Endodermal cell (in vitro differentiated cells): Measurements from ENCODE around the gene RPTOR. TPM values are rescaled to one million over a fixed set of nuclear protein-coding genes. Genes with fewer than 3 reads are reported as not detected.
A peak's percentile ranks its signal among the peaks of the same experiment; 100 is the strongest.

Experiments used
- DNase-seq: peaks from one replicate; pipeline ENCODE4 v3.0.0-alpha.2; 2017
- H3K27ac ChIP-seq: 2 replicates; pipeline ENCODE4 v1.5.1; 2013; ENCODE audit warnings: mild to moderate bottlenecking, low read depth, low read length, moderate library complexity
- H3K27me3 ChIP-seq: 2 replicates; pipeline ENCODE4 v1.6.1; 2013; ENCODE audit warnings: mild to moderate bottlenecking, low read length, moderate library complexity; ENCODE audit not compliant: insufficient read depth, control insufficient read depth, poor library complexity, severe bottlenecking
- H3K36me3 ChIP-seq: 2 replicates; pipeline ENCODE4 v1.7.0; 2013; ENCODE audit warnings: mild to moderate bottlenecking, low read length, moderate library complexity; ENCODE audit not compliant: control insufficient read depth, insufficient read depth
- H3K4me1 ChIP-seq: one replicate; pipeline ENCODE4 v1.7.0; 2013; ENCODE audit warnings: low read length; ENCODE audit not compliant: control insufficient read depth, insufficient read depth
- H3K4me3 ChIP-seq: 2 replicates; pipeline ENCODE4 v1.5.1; 2013; ENCODE audit warnings: mild to moderate bottlenecking, low read length, moderate library complexity
- H3K9ac ChIP-seq: 2 replicates; pipeline ENCODE4 v1.6.1; 2013; ENCODE audit warnings: mild to moderate bottlenecking, low read length, moderate library complexity; ENCODE audit not compliant: poor library complexity, severe bottlenecking; ENCODE audit errors: extremely low read depth
- H3K9me3 ChIP-seq: 2 replicates; pipeline ENCODE4 v1.6.1; 2013; ENCODE audit warnings: mild to moderate bottlenecking, low read length, moderate library complexity; ENCODE audit not compliant: control insufficient read depth
- H3K27ac Mint-ChIP-seq: 2 replicates; pipeline ENCODE4 v1.8.0; 2020; ENCODE audit warnings: mixed read lengths
- H3K27me3 Mint-ChIP-seq: 2 replicates; pipeline ENCODE4 v1.8.0; 2021; ENCODE audit warnings: mild to moderate bottlenecking, mixed read lengths; ENCODE audit not compliant: insufficient read depth
- H3K36me3 Mint-ChIP-seq: 2 replicates; pipeline ENCODE4 v1.8.0; 2020; ENCODE audit warnings: low read depth, mixed read lengths
- H3K4me1 Mint-ChIP-seq: 2 replicates; pipeline ENCODE4 v1.8.0; 2020; ENCODE audit warnings: mixed read lengths
- H3K4me3 Mint-ChIP-seq: 2 replicates; pipeline ENCODE4 v1.8.0; 2020; ENCODE audit warnings: mild to moderate bottlenecking, moderate library complexity, mixed read lengths
- H3K9me3 Mint-ChIP-seq: 2 replicates; pipeline ENCODE4 v1.8.0; 2020; ENCODE audit warnings: mild to moderate bottlenecking, mixed read lengths
- CTCF ChIP-seq: fragments of 200-600 bp; sonication (generic); conservative IDR thresholded peaks from 2 replicates; pipeline ENCODE4 v1.5.0; 2021; ENCODE audit warnings: antibody characterized with exemption, mild to moderate bottlenecking
- WGBS, 2 experiments: methylation state at CpG; one replicate each; pipeline versions ENCODE4 v1.1.5 to v1.1.7; 2013; ENCODE audit warnings: missing lambda C conversion rate in 2 of 2, mixed read lengths in 1 of 2; ENCODE audit not compliant: insufficient coverage in 1 of 2, insufficient read length in 1 of 2; 5-methylcytosine and 5-hydroxymethylcytosine counted together
- total RNA-seq, 2 donors: library from RNA; stranded (reverse); fragmentation: NEBNext Ultra II Directional in 1 of 2; extraction: Animal tissue kit (Norgen Biotek cat#: 25700) in 1 of 2; gene quantifications; 2 replicates in 1 of 2; 3 replicates in 1 of 2; pipeline ENCODE4 v1.2.1, GENCODE V29; 2021

RPTOR gene
- total RNA-seq, 2 donors from 2014 or later, result 45.1 to 53.4 TPM

- Histone ChIP-seq H3K4me1 (no peaks in the 10 kb centered on the region), H3K36me3 (peaks cover 6% of the 10 kb centered on the region), H3K27ac (no peak overlapping the region), H3K27me3 (no peaks in the 10 kb centered on the region), H3K4me3 (no peak overlapping the region), H3K9ac (no peak overlapping the region), H3K9me3 (no peaks in the 10 kb centered on the region)
- Mint-ChIP-seq H3K27me3 (no peaks in the 10 kb centered on the region), H3K4me1 (peaks cover 14% of the 10 kb centered on the region), H3K4me3 (no peak overlapping the region), H3K36me3 (no peaks in the 10 kb centered on the region), H3K27ac (no peak overlapping the region), H3K9me3 (no peaks in the 10 kb centered on the region)
- TF ChIP-seq CTCF, result no peak
- WGBS, 2 experiments, result 91 to 94% methylated on average over 6 to 10 of the region's 10 CpGs
- DNase-seq, result no peak
Measured at GRCh38 chr17:80769516-80769915, 224.9 kb downstream of the RPTOR start.

DNA sequence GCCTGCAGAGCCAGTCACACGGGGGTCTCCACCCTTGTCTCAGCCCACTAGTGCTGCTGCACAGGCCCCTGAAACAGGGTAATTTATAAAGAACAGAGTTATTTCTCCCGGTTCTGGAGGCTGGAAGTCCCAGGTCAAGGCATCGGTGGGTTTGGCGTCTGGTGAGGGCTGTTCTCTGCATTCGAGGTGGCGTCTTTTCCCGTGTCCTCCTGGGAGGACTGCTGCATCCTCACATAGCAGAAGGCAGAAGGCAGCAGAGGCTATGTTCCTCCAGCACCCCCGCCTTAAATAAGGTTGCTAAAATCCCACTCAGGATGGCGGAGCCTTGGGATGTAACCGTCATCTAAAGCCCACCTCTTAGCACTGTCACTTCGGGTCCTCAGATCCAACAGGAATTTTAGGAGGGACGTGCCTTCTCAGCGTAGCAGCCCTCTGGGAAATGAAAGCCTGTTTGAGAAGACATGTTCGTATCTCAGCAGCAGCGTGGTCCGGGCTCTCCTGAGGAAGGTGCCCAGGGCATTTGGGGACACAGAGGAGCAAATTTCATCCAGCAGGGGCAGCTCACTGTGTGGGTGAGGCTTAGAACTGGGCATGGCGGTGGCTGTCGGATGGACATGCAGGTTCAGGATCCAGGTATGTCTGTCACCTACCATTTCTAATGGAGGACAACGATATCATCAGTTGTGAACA, 225.4 kb downstream of the RPTOR start:
- TF ChIP-seq CTCF, result peak; percentile 14
- WGBS, 2 experiments, result 94 to 95% methylated on average over 19 of the region's 19 CpGs
- H3K4me1 Mint-ChIP-seq, result peaks cover 14% of the 10 kb centered on the region
- no peaks in the 10 kb centered on the region for H3K27me3 ChIP-seq
- no peaks in the 10 kb centered on the region for H3K36me3 Mint-ChIP-seq
- H3K9ac ChIP-seq, result no peak overlapping the region
- H3K9me3 Mint-ChIP-seq, result no peaks in the 10 kb centered on the region
- no peaks in the 10 kb centered on the region for H3K4me1 ChIP-seq
- H3K27me3 Mint-ChIP-seq, result no peaks in the 10 kb centered on the region
- no peak overlapping the region for H3K4me3 Mint-ChIP-seq
- no peak overlapping the region for H3K27ac ChIP-seq
- peak; percentile 46 for DNase-seq
- peaks cover 6% of the 10 kb centered on the region for H3K36me3 ChIP-seq
- no peak overlapping the region for H3K4me3 ChIP-seq
- no peak overlapping the region for H3K27ac Mint-ChIP-seq
- no peaks in the 10 kb centered on the region for H3K9me3 ChIP-seq

- Histone ChIP-seq H3K9me3 (no peaks in the 10 kb centered on the region), H3K9ac (no peak overlapping the region), H3K4me1 (no peaks in the 10 kb centered on the region), H3K27ac (no peak overlapping the region), H3K4me3 (no peak overlapping the region), H3K27me3 (no peaks in the 10 kb centered on the region), H3K36me3 (peaks cover 6% of the 10 kb centered on the region)
- no peaks in the 10 kb centered on the region for H3K9me3 Mint-ChIP-seq
- no peaks in the 10 kb centered on the region for H3K36me3 Mint-ChIP-seq
- 89 to 90% methylated on average over 15 to 20 of the region's 21 CpGs for WGBS, 2 experiments
- peak; percentile 55 for DNase-seq
- no peaks in the 10 kb centered on the region for H3K27me3 Mint-ChIP-seq
- H3K27ac Mint-ChIP-seq, result peak overlapping the region; percentile 36
- H3K4me3 Mint-ChIP-seq, result no peak overlapping the region
- no peak for TF ChIP-seq CTCF
- H3K4me1 Mint-ChIP-seq, result peaks cover 14% of the 10 kb centered on the region
Measured at GRCh38 chr17:80770881-80771611, 226.4 kb downstream of the RPTOR start.
